ENCODE results near the gene TNRC18.
"Not testable (repeated sequence)": the region's sequence is repeated elsewhere in the genome, so short reads cannot be mapped to it uniquely, and the experiment has no call there.

TNRC18 gene

GRCh38 chr7:5284304-5285281 is 139.0 kb downstream of the TNRC18 start:
- DNase-seq: no peak

- no peak for DNase-seq
These were observed 140.0 kb downstream of the TNRC18 start for GRCh38 chr7:5283421-5284303.

GRCh38 chr7:5282543-5283316 is 140.9 kb downstream of the TNRC18 start, which contains the start of gene SLC29A4:
SLC29A4 (plus strand) TSS chr7:5282943; CDS start chr7:5287817, 4,874 bp downstream.
- peak; percentile 16 for DNase-seq

- not testable (repeated sequence) for DNase-seq
These were observed 141.8 kb downstream of the TNRC18 start for GRCh38 chr7:5281598-5282500.

- no peak for DNase-seq
These were observed 143.9 kb downstream of the TNRC18 start for GRCh38 chr7:5279734-5280133.

- no peak for DNase-seq
These were observed 144.9 kb downstream of the TNRC18 start for GRCh38 chr7:5278766-5279165.

DNA sequence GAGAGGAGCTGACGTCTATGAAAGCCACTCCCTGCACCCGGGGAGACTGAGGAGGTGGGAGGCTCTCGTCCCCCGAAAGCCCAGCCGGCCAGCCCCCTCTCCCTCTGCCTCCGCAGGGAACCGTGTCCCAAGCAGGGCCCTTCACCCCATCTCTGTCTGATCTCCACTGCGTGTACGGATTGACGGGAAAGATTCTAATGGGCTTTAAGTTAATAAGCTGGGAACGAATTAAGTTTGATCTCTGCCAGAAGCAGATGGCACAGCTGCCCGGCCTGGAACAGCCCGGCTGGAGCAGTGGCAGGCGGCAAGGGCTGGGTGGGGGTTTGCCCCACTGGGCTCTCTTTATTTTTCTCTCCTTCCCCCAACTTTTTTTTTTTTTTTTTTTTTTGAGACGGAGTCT is 147.0 kb downstream of the TNRC18 start:
- no peak for DNase-seq

DNA sequence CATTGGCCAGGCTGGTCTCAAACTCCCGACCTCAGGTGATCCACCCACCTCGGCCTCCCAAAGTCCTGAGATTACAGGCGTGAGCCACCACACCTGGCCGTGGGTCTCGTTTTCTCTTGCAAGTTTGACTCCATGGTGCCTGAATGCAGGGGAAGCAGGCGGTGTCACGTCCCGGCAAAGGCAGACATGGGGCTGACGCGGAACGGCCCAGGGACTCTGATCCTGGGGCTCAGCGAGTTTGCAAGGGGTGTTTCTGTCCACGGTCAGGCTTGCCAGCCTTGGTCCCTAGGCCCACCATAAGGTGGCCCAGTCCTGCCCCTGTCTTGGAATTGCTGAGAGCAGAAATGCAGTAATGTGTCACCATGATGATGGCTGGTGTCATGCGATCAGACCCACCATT is 147.5 kb downstream of the TNRC18 start:
- not testable (repeated sequence) for DNase-seq

DNA sequence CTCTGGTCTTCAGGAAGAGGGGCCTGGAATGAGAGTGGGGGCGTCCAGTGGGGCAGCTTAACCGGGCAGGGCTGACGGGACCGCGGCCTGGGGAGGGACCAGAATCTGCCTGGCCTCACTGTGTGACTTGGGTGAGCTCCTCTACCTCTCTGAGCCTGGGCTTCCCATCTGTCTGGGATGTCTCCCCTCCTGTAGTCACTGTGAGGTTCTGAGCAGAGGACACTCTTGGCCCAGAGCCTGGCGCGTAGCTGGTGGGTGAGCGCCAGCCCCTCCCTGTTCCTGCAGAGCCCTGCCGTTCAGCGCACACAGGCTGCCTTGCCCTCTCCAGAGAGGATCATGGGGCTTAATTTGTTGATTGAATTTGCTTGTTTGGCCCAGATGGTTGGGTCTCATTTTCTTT is 148.1 kb downstream of the TNRC18 start:
- not testable (repeated sequence) for DNase-seq

- DNase-seq: not testable (repeated sequence)
These were observed 148.6 kb downstream of the TNRC18 start for GRCh38 chr7:5274985-5275431.

- DNase-seq: no peak
These were observed 149.2 kb downstream of the TNRC18 start for GRCh38 chr7:5274441-5274840.

GRCh38 chr7:5273831-5274405 is 149.7 kb downstream of the TNRC18 start:
- DNase-seq: not testable (repeated sequence)

DNA sequence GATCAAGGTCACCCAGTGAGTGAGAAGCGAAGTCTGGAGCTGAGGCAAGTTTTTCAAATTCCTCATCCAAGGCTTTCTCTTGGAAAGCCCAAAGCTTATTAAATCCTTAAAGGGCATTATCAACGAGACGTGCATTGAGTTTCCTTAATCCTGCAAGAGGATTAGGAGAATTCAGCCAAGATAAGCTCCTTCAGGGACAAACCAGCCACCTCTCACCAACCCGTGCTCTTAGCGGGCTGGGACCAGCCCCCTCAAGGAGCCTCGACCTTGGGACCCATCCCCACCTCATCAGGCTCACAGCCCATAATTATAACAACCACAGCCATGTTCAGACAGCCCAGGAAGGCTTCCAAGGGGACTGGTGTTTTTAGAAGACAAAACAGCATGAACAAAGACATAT is 152.8 kb downstream of the TNRC18 start:
- no peak for DNase-seq

- DNase-seq: not testable (repeated sequence)
These were observed 153.5 kb downstream of the TNRC18 start for GRCh38 chr7:5269992-5270657.

GRCh38 chr7:5267829-5268228 is 155.8 kb downstream of the TNRC18 start:
- DNase-seq: not testable (repeated sequence)

- DNase-seq: no peak
These were observed 157.2 kb downstream of the TNRC18 start for GRCh38 chr7:5266191-5267028.

DNA sequence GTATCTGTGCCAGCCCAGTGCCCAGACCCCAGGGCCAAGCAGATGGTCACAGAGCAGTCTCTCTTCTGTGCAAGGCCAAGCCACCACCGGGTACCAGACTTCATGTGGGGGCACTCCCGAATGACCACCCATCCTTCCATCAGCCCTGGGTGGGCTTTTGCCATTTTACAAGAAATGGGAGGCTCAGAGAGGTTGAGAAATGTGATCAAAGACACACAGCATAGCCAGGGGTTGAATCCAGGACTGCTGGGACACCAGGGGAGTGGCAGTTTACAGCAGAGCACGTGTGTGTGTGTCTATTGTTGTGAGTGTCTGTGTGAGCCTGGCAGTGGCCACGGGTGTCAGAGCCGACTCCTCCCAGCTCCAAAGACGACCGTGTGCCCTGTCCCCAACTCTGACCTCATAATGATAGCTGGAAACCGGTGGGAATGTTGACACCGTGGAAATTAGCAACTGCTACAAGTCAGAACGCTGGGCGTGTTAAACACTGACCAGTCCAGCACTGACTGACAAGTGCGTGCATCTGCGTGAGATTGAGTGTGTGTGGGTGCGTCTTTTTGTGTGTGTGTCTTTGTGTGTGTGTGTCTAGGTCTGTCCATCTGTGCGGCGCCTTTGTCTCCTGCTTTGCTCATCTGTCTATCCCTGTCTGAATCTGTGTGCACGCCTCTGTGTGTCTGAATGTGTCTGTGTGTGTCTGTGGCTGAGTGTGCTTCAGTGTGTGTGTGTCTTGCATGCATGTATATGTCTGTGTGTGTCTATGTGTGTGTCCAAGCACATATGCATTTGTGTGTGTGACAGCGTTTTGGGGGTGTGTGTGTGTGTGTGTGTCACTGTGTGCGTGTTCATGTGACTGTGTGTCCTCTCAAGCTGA is 158.1 kb downstream of the TNRC18 start:
- DNase-seq: no peak

DNA sequence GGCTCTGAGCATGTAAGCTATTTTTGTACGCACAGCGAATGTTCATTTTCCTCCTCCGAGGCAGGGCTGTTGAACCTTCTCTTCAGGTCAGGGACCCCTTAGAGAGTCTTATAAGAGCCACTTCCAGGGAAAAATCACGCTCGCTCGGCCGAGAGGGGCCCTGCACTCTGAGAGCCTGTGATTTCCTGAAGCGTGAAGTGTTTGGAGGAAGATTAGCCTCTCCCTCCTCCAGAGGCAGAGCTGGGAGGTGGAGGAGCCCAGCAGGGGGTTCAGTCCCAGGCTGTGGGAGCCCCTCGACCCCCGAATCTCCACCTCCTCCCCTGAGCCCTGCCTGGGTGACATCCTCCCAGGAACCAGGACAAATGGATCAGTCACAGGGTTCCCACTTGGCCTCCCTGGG is 160.6 kb downstream of the TNRC18 start:
- DNase-seq: not testable (repeated sequence)
